ENCODE data around the gene CAPZA2. TPM values are rescaled to one million over a fixed set of nuclear protein-coding genes. Genes with fewer than 3 reads are reported as not detected.

Gene CAPZA2
- total and polyA plus RNA-seq, 9 of the 15 experiments (the other 6 are each of a cell fraction or from before 2014, with no cell fraction given) = 67.0 to 524 (median 176) TPM

DNA sequence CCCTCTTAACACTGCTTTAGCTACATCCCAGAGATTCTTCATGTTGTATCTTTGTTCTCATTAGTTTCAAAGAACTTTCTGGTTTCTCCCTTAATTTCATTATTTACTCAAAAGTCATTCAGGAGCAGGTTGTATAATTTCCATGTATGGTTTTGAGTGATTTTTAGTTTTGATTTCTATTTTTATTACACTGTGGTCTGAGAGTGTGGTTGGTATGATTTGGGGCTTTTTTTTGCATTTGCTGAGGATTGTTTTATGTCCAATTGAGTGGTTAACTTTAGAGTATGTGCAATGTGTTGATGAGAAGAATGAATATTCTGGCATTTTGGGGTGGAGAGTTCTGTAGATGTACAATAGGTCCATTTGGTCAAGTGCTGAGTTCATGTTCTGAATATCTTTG is 37.9 kb upstream of the CAPZA2 start:
- Histone ChIP-seq H3K27ac (ENCODE audit: extremely low read depth, low read depth, low read length) (no peak overlapping the region), H3K79me2 (ENCODE audit: control insufficient read depth, insufficient read depth, low read length) (no peaks in the 10 kb centered on the region), H3K4me1 (replicated peaks in 1 of 2; ENCODE audit: control insufficient read depth in 2 of 2, insufficient read depth in 2 of 2, low read length in 2 of 2) (no peaks in the 10 kb centered on the region), H3K9ac (ENCODE audit: insufficient read depth in 1 of 2, low read depth in 2 of 2, low read length in 2 of 2) (no peak overlapping the region), H3K4me3 (no peak overlapping the region), H4K20me1 (replicated peaks; ENCODE audit: control insufficient read depth, insufficient read depth, low read length) (no peaks in the 10 kb centered on the region), H3K9me3 (replicated peaks; ENCODE audit: control insufficient read depth, insufficient read depth, low read depth, low read length) (no peaks in the 10 kb centered on the region), H3K36me3 (ENCODE audit: control insufficient read depth, insufficient read depth, low read length) (no peaks in the 10 kb centered on the region), H3K4me2 (ENCODE audit: insufficient read depth, low read length) (no peak overlapping the region), H3K9me1 (ENCODE audit: control insufficient read depth, insufficient read depth, low read length) (no peaks in the 10 kb centered on the region), H2AFZ (ENCODE audit: low read depth, low read length) (no peak overlapping the region), H3K27me3 (ENCODE audit: control insufficient read depth in 2 of 2, insufficient read depth in 2 of 2, low read length in 2 of 2) (peaks cover 4 to 9% of the 10 kb centered on the region in 2 experiments; a peak in 3 of 5 replicates)
- ChIA-PET CTCF (ENCODE audit: low intra/inter-chr PET ratio) (interaction anchor here (0.7 kb wide), 1 partner anchor 516 kb away, joined by 3 read pairs; no protein-coding TSS in a partner anchor), POLR2A (interaction anchor here (2.0 kb wide), 1 partner anchor 11 kb away, joined by 14 read pairs; no protein-coding TSS in a partner anchor)
- no peak for DNase-seq (ENCODE audit: extremely low read depth in 1 of 4, low spot score in 3 of 4)
- FAIRE-seq = no peak
- in situ Hi-C loops (cut with MboI) = no loop called here
- BruUV-seq (replicated peaks) = no TSS peak
- intact Hi-C loops (cut with micrococcal nuclease) = no loop called here
- no peak for ATAC-seq
- no peak for TF ChIP-seq MYNN (IDR thresholded peaks at IDR 0.05)
- no peak for TF ChIP-seq MYNN (CRISPR knock-in tag; IDR thresholded peaks at IDR 0.05)
- TF ChIP-seq UBTF (IDR thresholded peaks at IDR 0.05; ENCODE audit: borderline replicate concordance in 1 of 2, low read depth in 2 of 2, low read length in 2 of 2) = no peak
- no peak for TF ChIP-seq ZNF232 (CRISPR knock-in tag; IDR thresholded peaks at IDR 0.05)
- no peak for TF ChIP-seq ZNF518B (CRISPR knock-in tag; IDR thresholded peaks at IDR 0.05)
- TF ChIP-seq SMAD2 (IDR thresholded peaks at IDR 0.05; ENCODE audit: low read depth, low read length) = no peak
- TF ChIP-seq HOXB6 (CRISPR knock-in tag; IDR thresholded peaks at IDR 0.05; ENCODE audit: borderline replicate concordance) = no peak
- TF ChIP-seq ZBTB17 (CRISPR knock-in tag; IDR thresholded peaks at IDR 0.05) = no peak
- no peak for TF ChIP-seq TFE3 (CRISPR knock-in tag; IDR thresholded peaks at IDR 0.05)
- no peak for TF ChIP-seq ZBTB12 (CRISPR knock-in tag; IDR thresholded peaks at IDR 0.05)
- TF ChIP-seq, protein P1, sequence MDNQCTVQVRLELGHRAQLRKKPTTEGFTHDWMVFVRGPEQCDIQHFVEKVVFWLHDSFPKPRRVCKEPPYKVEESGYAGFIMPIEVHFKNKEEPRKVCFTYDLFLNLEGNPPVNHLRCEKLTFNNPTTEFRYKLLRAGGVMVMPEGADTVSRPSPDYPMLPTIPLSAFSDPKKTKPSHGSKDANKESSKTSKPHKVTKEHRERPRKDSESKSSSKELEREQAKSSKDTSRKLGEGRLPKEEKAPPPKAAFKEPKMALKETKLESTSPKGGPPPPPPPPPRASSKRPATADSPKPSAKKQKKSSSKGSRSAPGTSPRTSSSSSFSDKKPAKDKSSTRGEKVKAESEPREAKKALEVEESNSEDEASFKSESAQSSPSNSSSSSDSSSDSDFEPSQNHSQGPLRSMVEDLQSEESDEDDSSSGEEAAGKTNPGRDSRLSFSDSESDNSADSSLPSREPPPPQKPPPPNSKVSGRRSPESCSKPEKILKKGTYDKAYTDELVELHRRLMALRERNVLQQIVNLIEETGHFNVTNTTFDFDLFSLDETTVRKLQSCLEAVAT (IDR thresholded peaks at IDR 0.05) = no peak

All from K562 (cell line).